K562 (cell line): Measurements from ENCODE around the gene CYLD. TPM values are rescaled to one million over a fixed set of nuclear protein-coding genes. Genes with fewer than 3 reads are reported as not detected.
A peak's percentile ranks its signal among the peaks of the same experiment; 100 is the strongest.

Source experiments
- ATAC-seq: fragments of 200-7000 bp; cut with Tn5 transposase; 3 replicates; pipeline ENCODE4 v1.9.1; 2020; ENCODE audit warnings: moderate library complexity
- BruUV-seq: library from RNA; stranded (reverse); fragments of 400-500 nt; replicated peaks from 2 replicates; lab custom pipeline; 2021; lab: Mats Ljungman, UMichigan
- CTCF ChIA-PET: fragments of 300-600 bp; formaldehyde crosslinking; extraction: SDS; loops from one replicate; lab custom pipeline; 2021; ENCODE audit warnings: low intra/inter-chr PET ratio; lab: Yijun Ruan, JAX
- POLR2A ChIA-PET: fragments of 300-600, 350-650 bp; sonication (Branson Sonifier 250); formaldehyde crosslinking; extraction: SDS; loops from one replicate; lab custom pipeline; 2021; ENCODE audit warnings: antibody characterized with exemption, inconsistent platforms; lab: Yijun Ruan, JAX
- DNase-seq, 4 experiments: peaks; one replicate each; pipeline versions ENCODE4 v3.0.0 to v3.0.0-alpha.2; 2011 to 2018; ENCODE audit warnings: low spot score in 3 of 4, mixed read lengths in 3 of 4; ENCODE audit errors: extremely low read depth in 1 of 4
- FAIRE-seq: peaks from 2 replicates; lab custom pipeline; 2011; peaks lifted over from hg19 to GRCh38; lab: Jason Lieb, UNC
- H2AFZ ChIP-seq: 2 replicates; pipeline ENCODE4 v1.6.0; 2011; ENCODE audit warnings: low read depth, low read length, control low read depth, inconsistent platforms
- H3K27ac ChIP-seq: fragments of 200-600 bp; 3 replicates; pipeline ENCODE4 v1.8.0; 2011; ENCODE audit warnings: low read depth, mild to moderate bottlenecking, control low read depth, inconsistent platforms, low read length, moderate library complexity, mixed read lengths; ENCODE audit errors: extremely low read depth
- H3K27me3 ChIP-seq, 2 experiments: fragments of 300-600 bp in 1 of 2; 2 replicates in 1 of 2; 3 replicates in 1 of 2; pipeline versions ENCODE4 v1.6.0 to v1.8.0; 2011; ENCODE audit warnings: inconsistent platforms in 2 of 2, low read length in 2 of 2, mild to moderate bottlenecking in 1 of 2, mixed read lengths in 1 of 2, moderate library complexity in 1 of 2; ENCODE audit not compliant: control insufficient read depth in 2 of 2, insufficient read depth in 2 of 2
- H3K36me3 ChIP-seq: fragments of 300-600 bp; 3 replicates; pipeline ENCODE4 v1.8.0; 2011; ENCODE audit warnings: mild to moderate bottlenecking, low read length, inconsistent platforms; ENCODE audit not compliant: control insufficient read depth, insufficient read depth
- H3K4me1 ChIP-seq, 2 experiments: fragments of 200-600 bp in 1 of 2; replicated peaks in 1 of 2; 2 replicates in 1 of 2; 3 replicates in 1 of 2; pipeline versions ENCODE4 v1.5.1 to v1.8.0; 2011; ENCODE audit warnings: inconsistent platforms in 2 of 2, low read length in 2 of 2, mild to moderate bottlenecking in 1 of 2, mixed read lengths in 1 of 2, moderate library complexity in 1 of 2; ENCODE audit not compliant: control insufficient read depth in 2 of 2, insufficient read depth in 2 of 2
- H3K4me2 ChIP-seq: 2 replicates; pipeline ENCODE4 v1.6.1; 2011; ENCODE audit warnings: low read length, control low read depth, inconsistent platforms, mixed read lengths; ENCODE audit not compliant: insufficient read depth
- H3K4me3 ChIP-seq: fragments of 200-600 bp; sonication (generic), shearing (Covaris generic); 2 replicates; pipeline ENCODE4 v1.5.1; 2016; ENCODE audit warnings: control low read depth, inconsistent platforms
- H3K79me2 ChIP-seq: fragments of 200-600 bp; 3 replicates; pipeline ENCODE4 v1.8.0; 2011; ENCODE audit warnings: low read length, inconsistent platforms; ENCODE audit not compliant: control insufficient read depth, insufficient read depth
- H3K9ac ChIP-seq, 2 experiments: 2 replicates each; pipeline versions ENCODE4 v1.6.0 to v1.6.1; 2011; ENCODE audit warnings: low read depth in 2 of 2, low read length in 2 of 2, control low read depth in 1 of 2, inconsistent platforms in 1 of 2, mild to moderate bottlenecking in 1 of 2, mixed read lengths in 1 of 2; ENCODE audit not compliant: insufficient read depth in 1 of 2
- H3K9me1 ChIP-seq: one replicate; pipeline ENCODE4 v1.6.0; 2011; ENCODE audit warnings: inconsistent platforms, mild to moderate bottlenecking, low read length, moderate library complexity; ENCODE audit not compliant: control insufficient read depth, insufficient read depth
- H3K9me3 ChIP-seq: replicated peaks from 2 replicates; pipeline ENCODE4 v1.5.1; 2011; ENCODE audit warnings: low read depth, low read length, inconsistent platforms; ENCODE audit not compliant: control insufficient read depth, insufficient read depth
- H4K20me1 ChIP-seq: replicated peaks from 2 replicates; pipeline ENCODE4 v1.6.1; 2011; ENCODE audit warnings: low read length, inconsistent platforms, mixed read lengths; ENCODE audit not compliant: control insufficient read depth, insufficient read depth
- YY1 ChIP-seq, 3 experiments: IDR thresholded peaks; 2 replicates each; pipeline ENCODE4 v1.6.1; 2011; ENCODE audit warnings: low read length in 2 of 3, mild to moderate bottlenecking in 2 of 3, moderate library complexity in 2 of 3, borderline replicate concordance in 1 of 3, control low read depth in 1 of 3, low read depth in 1 of 3; ENCODE audit not compliant: insufficient read depth in 3 of 3, insufficient replicate concordance in 2 of 3, control insufficient read depth in 1 of 3, insufficient read length in 1 of 3; ENCODE audit errors: extremely low read depth in 1 of 3
- ZNF143 ChIP-seq: sonication (generic); formaldehyde crosslinking; IDR thresholded peaks from 2 replicates; pipeline ENCODE4 v1.9.0; 2022; ENCODE audit warnings: mild to moderate bottlenecking, missing genetic modification reagents
- ZNF639 ChIP-seq, 2 experiments: fragments of 200-800 bp in 1 of 2; sonication (Bioruptor generic) in 1 of 2; sonication (generic) in 1 of 2; formaldehyde crosslinking in 1 of 2; IDR thresholded peaks in 1 of 2; conservative IDR thresholded peaks in 1 of 2; 2 replicates each; pipeline versions ENCODE4 v1.5.0 to v1.6.1; 2016 to 2020; ENCODE audit warnings: missing compliant biosample characterization in 1 of 2, missing genetic modification characterization in 1 of 2, missing genetic modification reagents in 1 of 2
- WGBS: fragments of 100-300 bp; shearing (Covaris generic); methylation state at CpG from one replicate; pipeline ENCODE4 v1.1.6; 2016; ENCODE audit warnings: low coverage, mixed read lengths; ENCODE audit not compliant: insufficient coverage; ENCODE audit errors: missing lambda C conversion rate; 5-methylcytosine and 5-hydroxymethylcytosine counted together
- in situ Hi-C: fragments of 300-500 bp; cut with MboI; formaldehyde crosslinking; loops from 4 replicates; pipeline ENCODE4 v1.15.0; 2018; ENCODE audit warnings: inconsistent platforms, mixed read lengths
- intact Hi-C: fragments of 100-400 bp; cut with micrococcal nuclease; formaldehyde crosslinking; loops from 2 replicates; pipeline ENCODE4 v1.14.2; 2022
- polyA plus RNA-seq, 8 experiments: library from polyadenylated mRNA; depleted of rRNA in 4 of 8; stranded (reverse) in 5 of 8; unstranded in 3 of 8; fragments of >200 nt; fragmentation: Nextera tagmentation in 2 of 8; fragmentation: Illumina TruSeq in 1 of 8; extraction: Ambion mirVana in 2 of 8; extraction: Trizol in 1 of 8; gene quantifications; 2 replicates each; pipeline versions ENCODE4 v1.2.1 to v1.2.3, GENCODE V29; 2011 to 2014; ENCODE audit warnings: inconsistent platforms in 1 of 8, missing spikeins in 1 of 8
- total RNA-seq, 7 experiments: library from RNA; depleted of rRNA in 6 of 7; stranded (reverse); fragments of >200 nt in 6 of 7; fragmentation: Illumina TruSeq in 2 of 7; extraction: Trizol in 2 of 7; gene quantifications; 2 replicates each; pipeline versions ENCODE4 v1.2.1 to v1.2.3, GENCODE V29; 2011 to 2021; ENCODE audit warnings: low replicate concordance in 1 of 7

Gene CYLD
- total and polyA plus RNA-seq, 9 of the 15 experiments (the other 6 are each of a cell fraction or from before 2014, with no cell fraction given): 3.4 to 7.4 (median 5.3) TPM

- POLR2A ChIA-PET: no interaction called here
- in situ Hi-C loops: no loop called here
- Histone ChIP-seq H2AFZ (no peak overlapping the region), H3K9me1 (no peaks in the 10 kb centered on the region), H3K4me2 (no peak overlapping the region), H3K4me1 (no peaks in the 10 kb centered on the region; a peak in 1 of 5 replicates)
- intact Hi-C loops: no loop called here
- ATAC-seq: no peak
- FAIRE-seq: no peak
- 1% methylated on average over 5 of the region's 5 CpGs for WGBS
- TF ChIP-seq ZNF639 (CRISPR knock-in tag; conservative IDR thresholded peaks at IDR 0.05 in 1 of 2, IDR thresholded peaks at IDR 0.05 in 1 of 2) (no peak), YY1 (IDR thresholded peaks at IDR 0.05; ENCODE audit: borderline replicate concordance in 1 of 3, control insufficient read depth in 1 of 3, extremely low read depth in 1 of 3, insufficient read depth in 3 of 3, insufficient read length in 1 of 3, insufficient replicate concordance in 2 of 3, low read depth in 1 of 3, low read length in 2 of 3) (peak in 2 of 3 experiments; percentile 9 to 84), ZNF143 (no peak)
- TF ChIP-seq, all 486 proteins: peak for 1
- Histone ChIP-seq H3K4me3 (no peak overlapping the region), H3K36me3 (no peaks in the 10 kb centered on the region), H3K79me2 (no peaks in the 10 kb centered on the region), H3K9me3 (no peaks in the 10 kb centered on the region), H3K27me3 (peaks cover 8 to 47% of the 10 kb centered on the region in 2 experiments; a peak in 4 of 5 replicates), H3K27ac (no peak overlapping the region), H4K20me1 (no peaks in the 10 kb centered on the region), H3K9ac (no peak overlapping the region)
- no TSS peak for BruUV-seq
- CTCF ChIA-PET: no interaction called here
- no peak for DNase-seq
Observed at GRCh38 chr16:50717494-50717893, 24.4 kb upstream of the CYLD start.
